LNCaP clone FGC (cell line): ENCODE results near the gene IQCE.

Experiments
- DNase-seq: peaks from one replicate; pipeline ENCODE4 v3.0.0-alpha.2; 2011; ENCODE audit warnings: low read depth
- H3K4me3 ChIP-seq: 2 replicates; pipeline ENCODE4 v1.5.1; 2011; ENCODE audit warnings: mild to moderate bottlenecking, low read depth, low read length, control low read depth
- TF ChIP-seq, protein P1 (sequence below): IDR thresholded peaks from 2 replicates; pipeline ENCODE4 v1.5.1; 2012; ENCODE audit warnings: mild to moderate bottlenecking; ENCODE audit not compliant: control insufficient read depth, insufficient read depth; ENCODE audit errors: extremely low read depth

The IQCE gene

DNA sequence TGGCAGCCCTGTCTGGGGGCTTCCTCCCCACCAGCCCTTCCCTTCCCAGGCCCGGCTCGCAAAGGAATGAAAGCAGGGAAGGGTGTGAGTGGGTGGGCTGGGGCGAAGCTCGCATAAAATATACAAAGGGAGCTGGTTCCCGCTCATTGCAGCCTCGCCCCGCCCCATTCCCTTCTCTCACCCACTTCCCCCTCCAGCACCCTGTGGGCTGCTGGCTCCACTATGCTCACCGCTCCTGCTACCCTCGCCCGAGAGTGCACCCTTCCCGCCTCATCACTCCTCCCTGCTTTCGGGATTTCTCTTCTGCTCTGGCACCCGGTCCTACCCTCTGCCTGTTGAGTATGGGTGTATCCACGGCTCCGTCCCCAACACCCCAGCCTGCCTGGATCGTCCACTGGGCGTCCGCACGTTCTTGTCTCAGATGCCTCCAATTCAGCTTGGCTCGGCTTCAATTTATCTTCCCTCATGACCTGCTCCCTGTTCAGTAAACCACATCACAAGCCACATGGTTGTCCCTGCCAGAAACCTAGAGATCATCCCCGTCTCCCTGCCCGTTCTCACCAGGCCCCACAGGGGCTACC lies 58.6 kb downstream of the IQCE start:
- no peak for DNase-seq
- H3K4me3 ChIP-seq = no peak overlapping the region
- TF ChIP-seq, protein P1, sequence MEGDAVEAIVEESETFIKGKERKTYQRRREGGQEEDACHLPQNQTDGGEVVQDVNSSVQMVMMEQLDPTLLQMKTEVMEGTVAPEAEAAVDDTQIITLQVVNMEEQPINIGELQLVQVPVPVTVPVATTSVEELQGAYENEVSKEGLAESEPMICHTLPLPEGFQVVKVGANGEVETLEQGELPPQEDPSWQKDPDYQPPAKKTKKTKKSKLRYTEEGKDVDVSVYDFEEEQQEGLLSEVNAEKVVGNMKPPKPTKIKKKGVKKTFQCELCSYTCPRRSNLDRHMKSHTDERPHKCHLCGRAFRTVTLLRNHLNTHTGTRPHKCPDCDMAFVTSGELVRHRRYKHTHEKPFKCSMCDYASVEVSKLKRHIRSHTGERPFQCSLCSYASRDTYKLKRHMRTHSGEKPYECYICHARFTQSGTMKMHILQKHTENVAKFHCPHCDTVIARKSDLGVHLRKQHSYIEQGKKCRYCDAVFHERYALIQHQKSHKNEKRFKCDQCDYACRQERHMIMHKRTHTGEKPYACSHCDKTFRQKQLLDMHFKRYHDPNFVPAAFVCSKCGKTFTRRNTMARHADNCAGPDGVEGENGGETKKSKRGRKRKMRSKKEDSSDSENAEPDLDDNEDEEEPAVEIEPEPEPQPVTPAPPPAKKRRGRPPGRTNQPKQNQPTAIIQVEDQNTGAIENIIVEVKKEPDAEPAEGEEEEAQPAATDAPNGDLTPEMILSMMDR = no peak

DNA sequence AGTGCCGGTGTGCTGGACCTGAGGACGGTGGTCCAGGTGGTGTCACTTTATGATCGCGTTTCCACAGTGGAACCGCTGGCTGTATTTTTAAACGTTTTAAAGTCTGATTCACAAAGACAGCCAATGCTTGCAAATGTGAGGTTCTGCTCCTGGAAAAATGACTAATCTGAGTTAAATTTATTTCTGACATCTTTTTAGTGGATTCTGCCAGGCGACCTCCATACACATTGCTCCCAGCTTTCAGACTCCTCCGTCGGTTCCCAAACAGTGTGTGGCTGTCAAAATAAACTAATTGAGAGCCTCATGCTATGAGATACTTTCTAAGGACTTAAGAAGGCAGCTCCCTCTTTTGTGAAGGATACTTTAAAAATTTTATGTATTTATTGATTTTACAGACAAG lies 60.3 kb downstream of the IQCE start:
- H3K4me3 ChIP-seq = no peak overlapping the region
- TF ChIP-seq, protein P1 = no peak
- no peak for DNase-seq

DNA sequence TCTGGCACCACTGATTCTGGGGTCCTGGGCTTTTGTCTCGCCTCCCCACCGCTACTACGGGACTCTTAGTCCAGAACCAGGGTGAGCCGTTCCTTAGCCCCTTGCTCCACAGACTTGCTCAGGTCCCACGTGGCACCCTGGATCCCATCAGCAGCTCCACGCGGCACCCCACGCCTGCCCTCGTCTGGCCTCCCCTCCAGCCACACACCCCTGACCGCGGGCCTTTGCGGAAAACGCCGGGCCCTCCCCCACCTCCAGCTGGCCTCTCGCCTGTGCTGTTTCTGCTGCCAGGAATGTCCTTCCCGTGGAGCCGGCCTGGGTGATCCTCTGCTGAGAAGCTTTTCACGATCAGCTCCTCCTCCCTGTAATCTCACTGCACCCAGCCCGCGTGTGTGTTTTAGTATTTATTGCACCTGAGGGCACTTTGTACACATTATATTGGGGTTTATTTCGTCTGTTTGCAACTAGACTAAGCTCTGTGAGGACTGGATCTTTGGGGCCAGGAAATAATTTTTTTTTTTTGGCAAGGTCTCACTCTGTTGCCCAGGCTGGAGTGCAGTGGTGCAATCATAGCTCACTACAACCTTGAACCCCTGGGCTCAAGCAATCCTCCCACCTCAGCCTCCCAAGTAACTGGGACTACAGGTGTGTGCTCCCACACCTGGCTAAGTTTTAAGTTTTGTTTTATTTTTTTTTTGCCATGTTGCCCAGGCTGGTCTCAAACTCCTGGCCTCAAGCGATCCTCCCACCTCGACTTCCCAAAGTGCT lies 62.5 kb downstream of the IQCE start:
- TF ChIP-seq, protein P1 = no peak
- H3K4me3 ChIP-seq = no peak overlapping the region
- DNase-seq = peak; percentile 32

DNA sequence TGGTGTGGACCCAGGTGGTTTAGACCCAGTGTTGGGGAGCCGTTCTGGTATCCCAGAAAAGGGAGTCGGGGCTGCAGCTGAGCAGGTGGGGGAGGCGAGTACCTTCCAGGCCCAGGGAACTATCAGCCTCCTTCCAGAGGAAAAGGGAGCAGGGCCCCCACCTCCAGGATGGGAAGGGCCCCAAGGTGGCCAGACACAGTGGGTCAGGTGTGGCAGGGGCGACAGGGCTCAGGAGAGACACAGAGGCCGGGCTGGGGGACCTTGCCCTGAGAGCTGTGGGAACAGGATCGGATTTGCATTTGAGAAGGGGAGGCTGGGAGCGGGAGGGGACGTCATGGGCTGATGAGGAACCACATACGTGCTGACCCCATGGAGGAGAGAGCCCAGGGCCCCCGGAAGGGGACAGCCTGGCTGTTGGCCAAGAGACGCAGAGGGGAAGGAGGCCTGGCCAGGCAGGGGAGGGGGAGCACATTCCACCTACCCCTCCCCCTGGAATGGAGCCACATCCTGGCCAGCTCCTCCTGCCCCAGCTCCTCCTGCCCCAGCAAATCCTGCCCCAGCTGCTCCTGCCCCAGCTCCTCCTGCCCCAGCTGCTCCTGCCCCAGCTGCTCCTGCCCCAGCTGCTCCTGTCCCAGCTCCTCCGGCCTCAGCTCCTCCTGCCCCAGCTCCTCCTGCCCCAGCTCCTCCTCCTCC lies 63.3 kb downstream of the IQCE start:
- DNase-seq = no peak
- no peak overlapping the region for H3K4me3 ChIP-seq
- TF ChIP-seq, protein P1 = no peak

DNA sequence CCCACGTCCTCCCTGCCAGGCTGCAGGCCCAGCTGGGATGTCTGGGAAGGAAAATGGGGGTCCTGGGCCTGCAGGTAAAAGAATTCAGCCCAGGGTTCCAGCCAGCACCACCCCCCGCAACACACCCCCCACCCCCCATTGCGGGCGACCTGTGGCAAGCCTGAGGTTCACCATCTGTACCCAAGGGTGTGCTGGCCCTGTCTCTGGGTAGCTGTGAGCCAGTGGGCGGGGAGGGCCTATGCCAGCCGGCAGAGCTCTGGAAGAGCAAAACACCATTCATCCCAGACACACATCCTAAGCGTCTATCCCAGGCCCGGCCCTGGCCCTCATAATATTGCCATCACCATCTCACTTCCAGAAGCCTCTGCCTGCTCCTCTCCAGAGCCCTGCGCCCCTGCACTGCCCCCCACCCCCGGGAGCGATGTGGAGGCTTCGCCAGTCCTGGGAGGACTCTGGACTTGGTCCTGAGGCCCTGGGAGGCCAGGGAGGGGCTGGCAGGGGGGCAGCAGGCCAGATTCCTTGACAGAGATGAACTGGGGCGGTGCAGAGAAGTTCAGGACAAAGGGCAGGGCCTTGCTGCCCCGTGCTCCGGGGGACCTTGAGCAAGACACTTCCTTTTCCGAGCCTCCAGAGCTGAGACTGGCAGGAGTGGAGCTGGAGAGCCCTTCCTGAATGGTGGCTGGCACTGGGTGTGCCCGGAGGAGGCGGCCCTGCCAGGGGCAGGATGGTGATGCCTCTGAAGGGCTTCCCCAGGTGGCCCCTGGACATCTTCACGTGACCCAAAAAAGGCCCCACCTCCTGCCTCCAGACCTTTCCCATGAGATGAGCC lies 64.3 kb downstream of the IQCE start:
- TF ChIP-seq, protein P1 = no peak
- DNase-seq = no peak
- H3K4me3 ChIP-seq = no peak overlapping the region

DNA sequence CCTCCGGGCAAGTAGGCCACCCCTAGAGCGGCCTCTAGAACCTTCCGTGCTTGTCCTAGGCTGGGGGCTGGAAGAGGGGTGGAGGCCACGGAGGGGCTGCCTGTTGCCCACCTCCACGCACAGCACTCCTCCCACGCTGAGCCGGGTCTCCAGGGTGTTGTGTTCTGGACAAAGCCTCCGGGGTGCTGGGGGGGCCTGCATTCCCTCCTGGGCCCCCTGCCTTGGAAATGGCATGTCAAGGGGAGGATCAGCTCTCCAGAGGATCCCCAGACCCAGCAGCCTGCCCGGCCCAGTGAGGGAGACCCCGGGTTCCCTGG lies 64.9 kb downstream of the IQCE start:
- no peak for DNase-seq
- no peak overlapping the region for H3K4me3 ChIP-seq
- TF ChIP-seq, protein P1 = no peak
